Measurements from ENCODE around the gene MYH10.

The MYH10 gene

GRCh38 chr17:8649157-8650118, 18.9 kb upstream of the MYH10 start:
- no peak for DNase-seq

DNA sequence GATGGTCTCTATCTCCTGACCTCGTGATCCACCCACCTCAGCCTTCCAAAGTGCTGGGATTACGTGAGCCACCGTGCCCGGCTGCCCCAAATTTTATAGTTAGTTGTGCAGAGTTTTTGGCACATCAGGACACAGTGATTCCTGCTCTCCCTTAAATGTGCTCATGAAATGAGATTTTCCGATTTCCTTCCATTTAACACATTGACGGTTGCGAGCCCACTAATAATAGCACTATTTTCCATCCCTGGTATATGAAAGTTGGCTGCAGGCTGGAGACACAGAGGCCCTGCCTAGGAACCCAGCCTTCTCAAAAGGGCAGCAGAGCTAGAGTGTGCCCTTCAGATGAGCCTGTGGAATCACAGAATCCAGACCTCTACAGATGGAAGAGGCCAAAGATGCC, 17.4 kb upstream of the MYH10 start:
- DNase-seq: no peak

GRCh38 chr17:8647202-8647601, 16.7 kb upstream of the MYH10 start:
- no peak for DNase-seq

DNA sequence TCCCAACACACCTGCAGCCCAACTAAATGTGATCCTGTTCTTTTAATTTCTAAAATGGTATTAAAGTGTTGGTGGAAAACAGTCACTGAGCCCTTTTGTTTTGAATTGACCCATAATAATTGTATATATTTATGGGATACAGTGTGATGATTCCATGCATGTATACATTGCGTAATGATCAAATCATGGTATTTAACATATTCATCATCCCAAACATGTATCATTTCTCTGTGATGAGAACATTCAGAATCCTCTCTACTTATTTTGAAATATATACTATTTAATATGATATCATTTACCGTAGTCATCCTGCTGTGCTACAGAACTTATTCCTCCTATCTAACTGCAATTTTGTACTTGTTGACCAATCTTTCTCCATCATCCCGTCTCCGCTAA, 14.0 kb upstream of the MYH10 start:
- DNase-seq: no peak

DNA sequence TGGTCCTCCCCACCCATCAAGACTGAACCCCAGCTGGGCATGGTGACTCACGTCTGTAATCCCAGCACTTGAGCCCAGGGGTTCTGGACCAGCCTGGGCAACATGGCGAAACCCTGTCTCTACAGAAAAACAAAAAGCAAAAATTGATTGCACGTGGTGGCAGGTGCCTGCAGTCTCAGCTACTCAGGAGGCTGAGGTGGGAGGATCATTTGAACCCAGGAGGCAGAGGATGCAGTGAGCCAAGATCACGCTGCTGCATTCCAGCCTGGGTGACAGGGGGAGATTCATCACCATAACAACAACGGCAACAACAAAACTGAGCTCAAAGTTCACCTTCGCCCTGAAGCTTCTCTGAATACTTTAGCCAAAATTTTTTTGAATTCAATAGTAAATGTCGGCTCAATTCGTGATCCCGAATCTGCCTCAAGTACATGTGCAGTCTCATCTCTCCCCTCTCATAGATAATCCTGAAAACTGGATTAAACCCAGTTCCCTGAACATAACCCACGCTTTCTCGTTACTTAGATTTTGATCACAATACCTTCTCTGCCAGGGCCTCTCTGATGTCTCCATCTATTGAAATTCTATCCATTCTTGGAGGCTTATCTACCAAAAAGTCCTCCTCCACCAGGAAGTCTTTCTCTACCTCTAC, 13.5 kb upstream of the MYH10 start:
- DNase-seq: no peak

DNA sequence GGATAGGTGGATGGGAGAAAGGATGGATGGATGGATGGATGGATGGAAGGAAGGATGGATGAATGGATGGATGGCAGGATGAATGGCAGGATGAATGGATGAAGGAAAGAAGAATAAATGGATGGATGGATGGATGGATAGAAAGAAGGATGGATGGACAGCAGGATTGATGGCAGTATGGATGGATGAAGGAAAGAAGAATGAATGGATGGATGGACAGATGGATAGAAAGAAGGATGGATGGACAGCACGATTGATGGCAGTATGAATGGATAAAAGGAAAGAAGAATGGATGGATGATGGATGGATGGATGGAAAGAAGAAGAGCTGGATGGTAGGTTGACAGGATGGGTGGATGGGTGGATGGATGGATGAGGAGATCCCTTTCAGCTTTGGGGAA, 9.2 kb upstream of the MYH10 start:
- no peak for DNase-seq

GRCh38 chr17:8632061-8632460, 1.5 kb upstream of the MYH10 start:
- no peak for DNase-seq

DNA sequence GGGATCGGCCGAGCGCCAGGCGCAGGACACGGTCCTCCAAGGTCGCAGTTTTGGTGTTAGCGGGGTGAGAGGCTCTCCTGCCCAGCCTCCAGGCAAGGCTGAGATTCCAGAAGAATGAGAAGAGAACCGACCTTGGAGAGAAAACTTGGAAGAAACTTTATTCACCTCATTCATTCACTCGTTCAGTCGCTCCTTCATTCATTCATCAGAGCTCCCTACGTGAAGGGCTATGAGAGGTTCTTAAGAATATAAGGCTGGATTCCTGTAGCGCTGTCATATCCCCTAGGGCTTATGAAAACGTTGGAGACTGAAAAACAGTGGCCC, 991 bp upstream of the MYH10 start:
- DNase-seq: no peak

- peak; percentile 93 to 95 for DNase-seq
These were observed 453 bp upstream of the MYH10 start for GRCh38 chr17:8630802-8631553.

GRCh38 chr17:8629371-8630226, 926 bp downstream of the MYH10 start:
- no peak for DNase-seq

DNA sequence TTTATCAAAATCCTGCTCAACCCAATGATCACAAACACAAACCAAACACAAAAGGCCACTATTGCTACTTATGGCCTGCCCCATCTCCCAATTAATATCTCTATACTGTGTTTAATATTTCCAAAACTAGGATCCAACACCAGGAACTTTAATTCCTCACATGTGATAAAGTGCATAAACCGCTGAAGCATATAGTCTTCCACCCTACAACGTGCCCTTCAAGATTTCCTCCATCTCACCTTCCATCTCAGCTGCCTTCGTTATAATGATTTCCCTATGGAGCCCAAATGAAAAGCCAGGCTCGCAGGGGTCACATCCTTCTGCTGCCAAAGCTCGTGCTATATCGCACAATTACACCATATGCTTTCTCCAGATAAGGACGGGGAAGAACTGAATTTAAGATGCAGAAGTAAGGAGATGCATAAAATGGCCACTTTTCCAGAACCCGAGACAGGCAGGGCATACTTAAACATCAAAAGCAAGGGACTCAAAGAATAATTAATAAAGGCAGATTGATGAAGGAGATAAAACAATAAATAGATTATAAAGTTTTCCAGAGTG, 1.8 kb downstream of the MYH10 start:
- DNase-seq: no peak

- DNase-seq: no peak
These were observed 2.4 kb downstream of the MYH10 start for GRCh38 chr17:8628172-8628571.

DNA sequence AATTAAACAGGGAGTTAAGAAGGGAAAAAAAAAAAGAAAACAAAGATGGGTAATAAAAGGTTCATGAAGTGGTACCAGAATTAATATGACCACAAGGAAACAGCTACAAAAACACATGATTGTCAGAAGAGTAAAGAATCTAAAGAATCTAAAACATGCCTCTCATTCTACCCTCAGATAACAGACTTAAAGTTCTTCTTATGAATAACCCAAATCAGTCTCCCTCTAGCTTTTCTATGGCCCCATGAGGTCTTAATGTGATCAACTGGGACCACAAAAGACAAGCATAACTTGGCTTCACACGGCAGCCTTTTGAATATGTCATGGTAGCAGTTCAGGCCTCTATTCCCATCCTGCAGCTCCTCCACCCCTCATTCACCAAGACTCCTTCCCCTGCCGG, 6.9 kb downstream of the MYH10 start:
- no peak for DNase-seq

DNA sequence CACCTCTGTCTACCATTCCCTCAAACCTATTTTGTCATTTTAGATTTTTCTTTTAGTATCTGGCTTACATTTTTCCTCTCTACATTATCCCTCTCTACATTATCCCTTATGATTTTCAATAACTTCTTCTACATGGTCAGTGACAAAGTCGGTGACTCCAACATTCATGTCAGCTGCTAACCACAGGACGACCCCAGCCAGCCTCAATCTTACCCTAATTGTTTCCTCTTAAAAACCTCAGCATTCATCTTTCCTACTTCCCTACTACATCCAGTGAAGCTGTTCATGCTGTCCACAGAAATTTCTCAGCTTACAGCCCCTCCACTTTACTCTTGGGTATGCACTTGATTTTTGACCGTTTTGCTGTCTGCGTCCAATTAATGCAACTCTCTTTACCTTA, 8.3 kb downstream of the MYH10 start:
- no peak for DNase-seq

- DNase-seq: peak in 1 of 2 donors; percentile 17
These were observed 8.9 kb downstream of the MYH10 start for GRCh38 chr17:8621585-8621984.

GRCh38 chr17:8619294-8619693, 11.2 kb downstream of the MYH10 start:
- no peak for DNase-seq

DNA sequence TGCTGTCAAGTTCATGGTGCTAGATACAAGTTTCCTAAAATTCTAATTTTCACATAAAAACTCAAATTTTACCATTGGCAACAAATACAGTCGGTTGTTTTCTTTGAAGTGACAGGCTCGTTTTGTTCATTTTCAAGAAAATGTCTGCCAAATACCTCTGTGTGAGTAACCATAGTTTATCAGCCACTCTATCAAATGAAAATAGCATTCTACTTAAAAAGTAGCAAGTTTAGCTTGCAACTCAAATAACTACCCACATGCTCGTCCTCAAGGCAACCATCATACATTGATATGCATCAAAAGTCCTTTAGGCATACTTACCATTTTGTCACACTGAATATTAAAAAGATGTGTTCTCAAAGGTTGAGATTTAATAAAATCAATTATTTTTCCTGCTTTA, 11.7 kb downstream of the MYH10 start:
- no peak for DNase-seq

DNA sequence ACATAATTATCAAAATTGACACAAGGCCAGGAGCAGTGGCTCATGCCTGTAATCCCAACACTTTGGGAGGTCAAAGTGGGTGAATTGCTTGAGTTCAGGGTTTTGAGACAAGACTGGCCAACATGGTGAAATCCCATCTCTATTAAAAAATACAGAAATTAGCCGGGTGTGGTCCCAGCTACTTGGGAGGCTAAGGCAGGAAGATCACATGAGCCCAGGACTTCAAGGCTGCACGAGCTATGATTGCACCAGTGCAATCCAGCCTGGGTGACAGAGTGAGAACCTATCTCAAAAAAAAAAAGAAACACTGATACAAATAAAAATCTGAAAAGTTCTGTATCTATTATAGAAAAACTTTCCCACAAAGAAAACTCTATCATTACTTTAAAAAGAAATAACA, 15.5 kb downstream of the MYH10 start:
- DNase-seq: no peak

- no peak for DNase-seq
These were observed 18.8 kb downstream of the MYH10 start for GRCh38 chr17:8611619-8612298.

- no peak for DNase-seq
These were observed 19.4 kb downstream of the MYH10 start for GRCh38 chr17:8611137-8611536.

DNA sequence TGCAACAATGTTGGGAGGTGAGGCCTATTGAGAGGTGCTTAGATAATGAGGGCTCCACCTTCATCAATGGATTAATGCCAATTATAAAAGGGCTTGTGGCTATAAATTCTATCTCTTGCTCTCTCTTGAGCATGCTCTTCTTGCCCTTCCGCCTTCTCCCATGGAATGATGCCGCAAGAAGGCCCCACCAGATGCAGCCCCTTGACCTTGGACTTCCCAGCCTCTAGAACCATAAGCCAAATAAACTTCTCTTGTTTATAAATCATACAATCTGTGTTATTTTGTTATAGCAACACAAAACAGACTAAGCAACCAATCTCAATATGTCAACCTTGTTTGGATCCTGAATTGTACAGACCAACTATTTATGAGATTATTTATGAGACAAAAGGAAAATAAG, 20.0 kb downstream of the MYH10 start:
- no peak for DNase-seq

DNA sequence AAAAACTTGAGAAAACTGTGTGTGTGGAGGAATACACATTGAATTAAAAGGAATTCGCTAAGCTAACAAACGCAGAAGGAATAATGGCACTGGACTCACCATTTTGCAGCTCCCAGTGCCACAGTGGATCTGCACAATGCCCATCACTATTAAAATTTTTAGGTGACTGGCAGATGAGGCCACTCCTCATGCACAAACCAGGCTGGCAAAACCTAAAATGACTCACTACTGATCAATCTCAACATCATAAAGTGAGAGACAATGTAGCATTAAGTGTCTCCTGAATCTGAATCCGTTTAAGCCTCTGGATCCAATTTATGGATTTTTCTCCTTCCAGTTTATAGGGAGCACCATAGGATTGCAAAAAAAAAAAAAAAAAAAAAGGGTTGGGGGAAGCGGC, 20.6 kb downstream of the MYH10 start:
- no peak for DNase-seq
